Keratinocyte (primary cell): ENCODE measurements around the gene TMEM186. TPM values are rescaled to one million over a fixed set of nuclear protein-coding genes. Genes with fewer than 3 reads are reported as not detected.
"Not testable (repeated sequence)": the region's sequence is repeated elsewhere in the genome, so short reads cannot be mapped to it uniquely, and the experiment has no call there.

Experiments used
- DNase-seq: peaks from one replicate; pipeline ENCODE4 v3.0.0-alpha.2; 2011; ENCODE audit warnings: low read depth, missing footprints, low spot score
- FAIRE-seq: peaks from 2 replicates; lab custom pipeline; 2011; peaks lifted over from hg19 to GRCh38; lab: Jason Lieb, UNC
- H2AFZ ChIP-seq: 2 replicates; pipeline ENCODE4 v1.6.0; 2012; ENCODE audit warnings: low read length, control low read depth, inconsistent platforms; ENCODE audit not compliant: control insufficient read depth
- H3K27ac ChIP-seq: 2 replicates; pipeline ENCODE4 v1.5.1; 2011; ENCODE audit warnings: low read length; ENCODE audit not compliant: control insufficient read depth, insufficient read depth
- H3K27me3 ChIP-seq: 3 replicates; pipeline ENCODE4 v1.6.0; 2011; ENCODE audit warnings: low read length; ENCODE audit not compliant: control insufficient read depth, insufficient read depth; ENCODE audit errors: extremely low read depth
- H3K36me3 ChIP-seq, 2 experiments: 2 replicates in 1 of 2; 3 replicates in 1 of 2; pipeline ENCODE4 v1.5.1; 2011; ENCODE audit warnings: low read length in 2 of 2, mild to moderate bottlenecking in 1 of 2; ENCODE audit not compliant: control insufficient read depth in 2 of 2, insufficient read depth in 2 of 2; ENCODE audit errors: extremely low read depth in 1 of 2
- H3K4me1 ChIP-seq: 3 replicates; pipeline ENCODE4 v1.5.1; 2011; ENCODE audit warnings: low read length; ENCODE audit not compliant: control insufficient read depth, insufficient read depth; ENCODE audit errors: extremely low read depth
- H3K4me2 ChIP-seq: 3 replicates; pipeline ENCODE4 v1.6.0; 2011; ENCODE audit warnings: low read depth, low read length; ENCODE audit not compliant: control insufficient read depth, insufficient read depth; ENCODE audit errors: extremely low read depth
- H3K4me3 ChIP-seq, 3 experiments: fragments of 200-600 bp in 1 of 3; sonication (generic) in 1 of 3; 2 replicates in 2 of 3; 3 replicates in 1 of 3; pipeline ENCODE4 v1.5.1; 2011 to 2016; ENCODE audit warnings: low read length in 3 of 3, mild to moderate bottlenecking in 3 of 3, control low read depth in 2 of 3, inconsistent platforms in 1 of 3, low read depth in 1 of 3, mixed read lengths in 1 of 3, mixed run types in 1 of 3, moderate library complexity in 1 of 3; ENCODE audit not compliant: control insufficient read depth in 2 of 3, insufficient read depth in 2 of 3; ENCODE audit errors: extremely low read depth in 1 of 3
- H3K79me2 ChIP-seq: 2 replicates; pipeline ENCODE4 v1.6.0; 2012; ENCODE audit warnings: low read length; ENCODE audit not compliant: control insufficient read depth, insufficient read depth
- H3K9ac ChIP-seq: 3 replicates; pipeline ENCODE4 v1.6.0; 2011; ENCODE audit warnings: low read length; ENCODE audit not compliant: control insufficient read depth, insufficient read depth; ENCODE audit errors: extremely low read depth
- H3K9me1 ChIP-seq: 3 replicates; pipeline ENCODE4 v1.6.0; 2011; ENCODE audit warnings: low read length; ENCODE audit not compliant: control insufficient read depth, insufficient read depth; ENCODE audit errors: extremely low read depth
- H3K9me3 ChIP-seq: 2 replicates; pipeline ENCODE4 v1.5.1; 2012; ENCODE audit warnings: low read depth, low read length; ENCODE audit not compliant: control insufficient read depth
- H4K20me1 ChIP-seq: 3 replicates; pipeline ENCODE4 v1.6.0; 2011; ENCODE audit warnings: low read length; ENCODE audit not compliant: control insufficient read depth, insufficient read depth; ENCODE audit errors: extremely low read depth
- CTCF ChIP-seq, 3 experiments: IDR thresholded peaks in 1 of 3; conservative IDR thresholded peaks in 1 of 3; optimal IDR thresholded peaks in 1 of 3; 2 replicates in 2 of 3; 3 replicates in 1 of 3; pipeline versions ENCODE3 to v1.5.1; 2011; ENCODE audit warnings: low read length in 3 of 3, mild to moderate bottlenecking in 3 of 3, moderate library complexity in 2 of 3, control low read depth in 1 of 3, inconsistent platforms in 1 of 3; ENCODE audit not compliant: insufficient read depth in 2 of 3; ENCODE audit errors: extremely low read depth in 1 of 3
- EZH2 ChIP-seq: IDR thresholded peaks from one replicate; pipeline ENCODE4 v1.6.1; 2012; ENCODE audit warnings: inconsistent platforms, mild to moderate bottlenecking, low read length, moderate library complexity
- dilution Hi-C: fragments of 300-500 bp; cut with MboI; formaldehyde crosslinking; loops from one replicate; pipeline ENCODE4 v1.7.0; 2020; ENCODE audit warnings: low sequenced_read_pairs; ENCODE audit not compliant: extremely low pct_ligation_motif_present
- polyA plus RNA-seq, 5 experiments: library from polyadenylated mRNA; depleted of rRNA in 3 of 5; stranded (reverse) in 3 of 5; stranded (forward) in 1 of 5; unstranded in 1 of 5; fragments of >200 nt; gene quantifications; 1 replicate in 1 of 5; 2 replicates in 3 of 5; 3 replicates in 1 of 5; pipeline versions ENCODE4 v1.2.1 to v1.2.3, GENCODE V29; 2011 to 2012; ENCODE audit warnings: missing spikeins in 2 of 5, low read depth in 1 of 5, low replicate concordance in 1 of 5

Gene TMEM186
- polyA plus RNA-seq, 1 donor (not counting 4 experiments of a cell fraction or from before 2014, with no cell fraction given) = 8.1 TPM

DNA sequence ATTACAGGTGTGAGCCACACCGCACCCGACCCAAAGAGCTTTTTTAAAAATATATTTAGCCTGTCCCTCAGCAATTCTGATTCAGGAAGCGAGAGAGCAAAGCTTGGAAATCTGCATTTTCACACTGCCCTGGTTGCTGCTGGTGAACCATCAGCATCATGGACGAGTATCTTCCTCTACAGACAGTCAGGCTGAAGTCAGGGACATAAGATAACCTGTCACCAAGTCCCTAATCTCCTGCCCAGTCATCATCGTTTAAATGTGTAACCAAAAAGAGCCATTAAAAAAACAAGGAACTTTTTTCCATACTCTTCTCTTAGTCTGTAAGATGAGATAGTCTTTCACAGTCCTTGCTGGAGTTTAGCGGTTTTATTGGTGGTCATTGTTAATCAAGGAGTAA lies 6.9 kb upstream of the TMEM186 start:
- dilution Hi-C loops = no loop called here
- peaks cover 32 to 54% of the 10 kb centered on the region in 2 experiments for H3K36me3 ChIP-seq
- H3K27ac ChIP-seq = no peak overlapping the region
- no peak overlapping the region for H3K4me3 ChIP-seq
- no peak overlapping the region for H3K4me2 ChIP-seq
- peaks cover 2% of the 10 kb centered on the region for H3K9me1 ChIP-seq
- H4K20me1 ChIP-seq = peaks cover 10% of the 10 kb centered on the region
- H3K79me2 ChIP-seq = peaks cover 74% of the 10 kb centered on the region
- DNase-seq (no peak), FAIRE-seq (no peak)
- peaks cover 5% of the 10 kb centered on the region for H3K4me1 ChIP-seq
- no peaks in the 10 kb centered on the region for H3K27me3 ChIP-seq
- H3K9me3 ChIP-seq = no peaks in the 10 kb centered on the region
- no peak overlapping the region for H3K9ac ChIP-seq
- TF ChIP-seq CTCF (optimal IDR thresholded peaks at IDR 0.05 in 1 of 3, IDR thresholded peaks at IDR 0.05 in 1 of 3, conservative IDR thresholded peaks at IDR 0.05 in 1 of 3; ENCODE audit: extremely low read depth in 1 of 3, insufficient read depth in 2 of 3, low read length in 3 of 3) = no peak
- TF ChIP-seq EZH2 = no peak
- no peak overlapping the region for H2AFZ ChIP-seq

- FAIRE-seq, DNase-seq, H2AFZ ChIP-seq, H4K20me1 ChIP-seq, H3K27me3 ChIP-seq, H3K9ac ChIP-seq, dilution Hi-C loops, H3K9me1 ChIP-seq, H3K4me3 ChIP-seq, H3K4me2 ChIP-seq, H3K9me3 ChIP-seq, H3K27ac ChIP-seq: not testable (repeated sequence)
- H3K4me1 ChIP-seq = peaks cover 11% of the 10 kb centered on the region
- H3K79me2 ChIP-seq = peaks cover 78% of the 10 kb centered on the region
- peaks cover 29 to 52% of the 10 kb centered on the region in 2 experiments for H3K36me3 ChIP-seq
These were observed 6.3 kb upstream of the TMEM186 start for GRCh38 chr16:8803733-8804132.

DNA sequence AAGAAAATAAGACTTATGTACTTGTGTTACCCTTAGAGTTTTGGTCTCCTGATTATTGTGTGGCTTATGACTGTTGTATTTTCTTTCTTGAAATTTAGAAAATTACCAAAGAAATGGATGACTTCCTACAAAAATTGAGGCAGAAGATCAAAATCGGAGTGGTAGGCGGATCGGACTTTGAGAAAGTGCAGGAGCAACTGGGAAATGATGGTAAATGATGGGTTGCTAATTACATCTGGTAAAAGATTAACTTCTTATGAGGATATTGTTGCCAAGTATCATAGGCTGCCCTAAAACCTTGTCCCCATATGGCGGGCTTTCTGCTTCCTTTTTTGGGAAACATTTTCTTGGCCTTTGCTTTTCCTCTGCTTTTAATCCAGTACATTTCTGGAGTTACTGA lies 4.3 kb upstream of the TMEM186 start:
- DNase-seq (no peak), FAIRE-seq (no peak)
- Histone ChIP-seq H3K27me3 (no peaks in the 10 kb centered on the region), H2AFZ (no peak overlapping the region), H3K36me3 (peaks cover 20 to 41% of the 10 kb centered on the region in 2 experiments), H3K9me1 (peaks cover 3% of the 10 kb centered on the region), H3K79me2 (peaks cover 88% of the 10 kb centered on the region), H3K4me2 (no peak overlapping the region), H3K4me1 (peaks cover 17% of the 10 kb centered on the region), H3K27ac (no peak overlapping the region), H3K9me3 (no peaks in the 10 kb centered on the region), H3K4me3 (no peak overlapping the region), H4K20me1 (peaks cover 7% of the 10 kb centered on the region), H3K9ac (no peak overlapping the region)
- dilution Hi-C loops = no loop called here
- TF ChIP-seq CTCF (optimal IDR thresholded peaks at IDR 0.05 in 1 of 3, IDR thresholded peaks at IDR 0.05 in 1 of 3, conservative IDR thresholded peaks at IDR 0.05 in 1 of 3; ENCODE audit: extremely low read depth in 1 of 3, insufficient read depth in 2 of 3, low read length in 3 of 3) (no peak), EZH2 (no peak)
